GM12892 (cell line): ENCODE results near the gene PPIG. TPM values are rescaled to one million over a fixed set of nuclear protein-coding genes. Genes with fewer than 3 reads are reported as not detected.
A peak's percentile ranks its signal among the peaks of the same experiment; 100 is the strongest.
"Not testable (repeated sequence)": the region's sequence is repeated elsewhere in the genome, so short reads cannot be mapped to it uniquely, and the experiment has no call there.

ENCODE experiments used
- DNase-seq: peaks from one replicate; pipeline ENCODE4 v3.0.0; 2011; ENCODE audit not compliant: insufficient read length
- FAIRE-seq: peaks from 2 replicates; lab custom pipeline; 2011; peaks lifted over from hg19 to GRCh38; lab: Jason Lieb, UNC
- POLR2A ChIP-seq: IDR thresholded peaks from 2 replicates; pipeline ENCODE4 v1.6.1; 2011; ENCODE audit warnings: low read depth, low read length, control low read depth
- POLR2AphosphoS5 ChIP-seq: IDR thresholded peaks from 2 replicates; pipeline ENCODE4 v1.6.1; 2011; ENCODE audit warnings: low read depth, low read length, control low read depth
- TAF1 ChIP-seq: IDR thresholded peaks from 2 replicates; pipeline ENCODE4 v1.6.1; 2011; ENCODE audit warnings: low read depth, mild to moderate bottlenecking, control low read depth, low read length, borderline replicate concordance
- polyA plus RNA-seq: library from polyadenylated mRNA; unstranded; fragments of >200 nt; gene quantifications from one replicate; pipeline ENCODE4 v1.2.1, GENCODE V29; 2012; ENCODE audit warnings: missing spikeins, inconsistent platforms; ENCODE audit not compliant: missing spikeins

Gene PPIG
- polyA plus RNA-seq = 64.9 TPM

- peak; percentile 75 for DNase-seq
- FAIRE-seq = peak; percentile 98
- TF ChIP-seq POLR2A = peak; percentile 88; the same call in 1 of the 2 replicates
- TF ChIP-seq TAF1 = peak; percentile 90
- peak; percentile 81 for TF ChIP-seq POLR2AphosphoS5
Observed at GRCh38 chr2:169584005-169584877, at the start of gene PPIG. PPIG (plus strand) TSS chr2:169584351; CDS start chr2:169604042, 19,691 bp downstream.

GRCh38 chr2:169539460-169539859 is 44.7 kb upstream of the PPIG start:
- not testable (repeated sequence) for FAIRE-seq, DNase-seq

DNA sequence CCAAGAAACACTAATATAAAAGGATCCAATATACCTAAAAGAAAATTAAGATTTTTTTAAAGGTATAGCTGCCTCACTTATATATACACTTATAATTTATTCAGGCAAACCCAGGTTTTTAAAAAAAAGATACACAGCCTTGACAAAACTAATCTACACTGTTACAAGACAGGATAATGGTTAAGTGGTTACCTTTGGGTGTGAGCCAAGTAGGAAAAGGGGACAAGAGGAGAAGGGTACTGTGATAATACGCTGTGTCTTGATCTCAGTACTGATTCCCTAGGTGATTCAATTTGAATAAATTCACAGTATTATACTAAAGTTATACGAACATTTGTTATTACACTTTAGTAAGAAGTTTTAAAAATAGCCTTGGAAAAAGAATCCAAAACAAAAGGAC is 44.0 kb upstream of the PPIG start:
- TF ChIP-seq TAF1 (no peak), POLR2A (no peak), POLR2AphosphoS5 (no peak)
- FAIRE-seq (no peak), DNase-seq (no peak)

DNA sequence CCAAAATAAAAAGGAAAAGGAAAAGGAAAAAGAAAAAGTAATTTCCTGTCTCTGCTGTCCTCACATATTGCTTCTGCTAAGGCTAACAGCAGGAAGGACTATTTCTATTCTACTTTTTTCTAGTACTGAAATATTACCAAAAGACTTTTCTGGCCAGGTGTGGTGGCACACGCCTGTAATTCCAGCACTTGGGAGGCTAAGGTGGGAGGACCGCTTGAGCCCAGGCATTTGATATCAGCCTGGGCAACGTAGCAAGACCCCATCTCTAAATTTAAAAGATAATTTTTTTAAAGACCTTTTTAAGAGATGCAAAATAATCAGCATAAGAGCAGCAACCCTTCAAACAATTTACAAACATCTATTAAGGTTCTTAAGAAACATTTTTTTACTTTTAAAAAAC is 41.7 kb upstream of the PPIG start:
- FAIRE-seq (no peak), DNase-seq (no peak)
- TF ChIP-seq POLR2A (no peak), POLR2AphosphoS5 (no peak), TAF1 (no peak)

DNA sequence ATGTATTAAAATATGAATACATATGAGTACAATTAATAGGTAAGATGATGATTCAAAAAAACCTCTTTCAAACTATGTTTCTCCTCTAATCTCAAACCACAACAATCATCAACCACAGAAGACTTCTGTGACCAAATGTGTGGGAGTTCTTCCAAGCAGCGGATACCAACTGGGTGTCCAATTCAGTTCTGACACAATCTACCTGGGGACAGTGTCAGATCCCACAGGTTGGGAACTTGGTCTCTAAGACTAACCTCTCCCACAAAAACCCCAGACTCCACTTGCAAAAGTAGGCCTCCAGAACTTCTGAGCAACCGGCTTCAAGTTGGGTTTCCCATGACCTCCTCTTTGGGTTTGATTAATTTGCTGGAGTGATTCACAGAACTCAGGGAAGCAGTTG is 37.4 kb upstream of the PPIG start:
- TF ChIP-seq TAF1 = no peak
- no peak for TF ChIP-seq POLR2AphosphoS5
- TF ChIP-seq POLR2A = no peak
- FAIRE-seq (no peak), DNase-seq (no peak)

GRCh38 chr2:169561364-169561763 is 22.8 kb upstream of the PPIG start:
- no peak for DNase-seq
- FAIRE-seq = no peak
- TF ChIP-seq POLR2AphosphoS5 = no peak
- no peak for TF ChIP-seq POLR2A
- no peak for TF ChIP-seq TAF1

DNA sequence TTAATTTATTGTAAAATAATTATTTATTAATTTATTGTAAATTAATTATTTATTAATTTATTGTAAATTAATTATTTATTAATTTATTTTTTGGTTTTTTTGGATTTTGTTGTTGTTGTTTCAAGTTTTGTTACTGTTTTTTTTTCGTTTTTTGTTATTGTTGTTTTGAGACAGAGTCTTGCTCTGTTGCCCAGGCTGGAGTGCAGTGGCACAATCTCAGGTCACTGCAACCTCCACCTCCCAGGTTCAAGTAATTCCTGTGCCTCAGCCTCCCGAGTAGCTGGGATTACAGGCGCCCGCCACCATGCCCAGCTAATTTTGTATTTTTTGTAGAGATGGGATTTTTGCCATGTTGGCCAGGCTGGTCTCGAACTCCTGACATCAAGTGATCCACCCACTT is 22.1 kb upstream of the PPIG start:
- not testable (repeated sequence) for DNase-seq, FAIRE-seq

- TF ChIP-seq TAF1 (no peak), POLR2A (no peak), POLR2AphosphoS5 (no peak)
- FAIRE-seq = no peak
- DNase-seq = no peak
Observed at GRCh38 chr2:169562519-169562918, 21.6 kb upstream of the PPIG start.

DNA sequence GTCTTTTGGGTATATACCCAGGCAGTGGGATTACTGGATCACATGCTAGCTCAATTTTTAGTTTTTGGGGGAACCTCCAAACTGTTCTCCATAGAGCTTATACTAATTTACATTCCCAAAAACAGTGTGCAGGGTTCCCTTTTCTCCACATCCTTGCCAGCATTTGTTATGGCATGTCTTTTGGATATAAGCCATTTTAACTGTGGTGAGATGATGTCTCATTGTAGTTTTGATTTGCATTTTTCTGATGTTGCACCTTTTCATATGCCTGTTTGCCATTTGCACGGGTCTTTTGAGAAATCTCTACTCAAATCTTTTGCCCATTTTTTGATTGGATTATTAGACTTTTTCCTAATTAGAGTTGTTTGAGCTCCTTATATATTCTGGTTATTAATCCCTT is 18.5 kb upstream of the PPIG start:
- no peak for TF ChIP-seq POLR2A
- no peak for TF ChIP-seq POLR2AphosphoS5
- TF ChIP-seq TAF1 = no peak
- FAIRE-seq (no peak), DNase-seq (no peak)

DNA sequence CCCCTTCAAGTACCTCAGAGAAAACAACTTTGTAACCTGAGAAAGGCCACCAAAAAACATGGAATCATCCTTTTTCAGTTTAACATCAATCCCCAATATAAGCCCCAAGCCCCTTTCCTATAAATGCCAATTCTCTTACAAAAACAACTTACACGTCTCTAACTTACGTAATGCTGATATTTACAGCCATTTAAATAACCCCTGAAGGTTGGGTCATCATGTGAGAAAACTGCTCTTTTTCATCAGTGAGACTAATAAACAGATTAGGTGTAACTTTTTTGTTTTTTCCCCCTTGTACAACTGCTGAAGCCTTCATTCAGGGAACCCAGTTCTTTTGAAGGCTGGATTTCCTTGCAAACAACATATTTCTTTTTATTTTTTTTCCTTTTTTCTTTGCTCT is 14.2 kb upstream of the PPIG start:
- no peak for TF ChIP-seq TAF1
- TF ChIP-seq POLR2A = no peak
- TF ChIP-seq POLR2AphosphoS5 = no peak
- DNase-seq = no peak
- FAIRE-seq = no peak

DNA sequence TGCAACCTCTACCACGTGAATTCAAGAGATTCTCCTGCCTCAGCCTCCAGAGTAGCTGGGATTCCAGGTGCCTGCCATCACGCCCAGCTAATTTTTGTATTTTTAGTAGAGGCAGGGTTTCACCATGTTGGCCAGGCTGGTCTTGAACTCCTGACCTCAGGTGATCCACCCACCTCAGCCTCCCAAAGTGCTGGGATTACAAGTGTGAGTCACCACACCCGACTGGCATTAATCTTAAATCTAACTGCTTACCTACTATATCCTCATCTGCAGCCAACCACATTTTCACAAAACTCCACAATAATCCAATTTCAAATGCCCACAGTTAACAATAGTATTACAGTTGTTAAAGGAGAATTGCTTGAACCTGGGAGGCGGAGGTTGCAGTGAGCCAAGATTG is 13.4 kb upstream of the PPIG start:
- not testable (repeated sequence) for FAIRE-seq, DNase-seq

DNA sequence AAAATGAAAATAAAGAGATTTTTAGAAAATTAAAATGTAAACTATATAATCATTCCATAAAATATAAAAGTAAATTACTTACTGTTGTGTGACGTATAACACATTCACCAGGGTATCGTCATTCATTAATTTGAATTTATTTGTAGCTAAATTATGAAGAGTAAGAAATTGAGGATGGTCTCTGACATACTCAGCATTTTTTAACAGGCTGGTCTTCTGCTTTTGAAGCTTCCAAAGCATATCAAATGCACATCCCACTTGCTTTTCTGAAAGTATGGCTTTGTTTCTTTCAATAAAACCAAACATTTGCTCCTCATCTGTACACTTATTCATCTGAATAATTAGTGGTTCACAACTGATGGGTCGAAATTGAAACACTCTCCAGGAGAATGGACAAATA is 12.6 kb upstream of the PPIG start:
- TF ChIP-seq POLR2A (no peak), TAF1 (no peak), POLR2AphosphoS5 (no peak)
- no peak for FAIRE-seq
- DNase-seq = no peak

GRCh38 chr2:169572189-169572588 is 12.0 kb upstream of the PPIG start:
- FAIRE-seq = no peak
- TF ChIP-seq POLR2A = no peak
- no peak for TF ChIP-seq TAF1
- TF ChIP-seq POLR2AphosphoS5 = no peak
- DNase-seq = no peak

GRCh38 chr2:169572821-169573159 is 11.4 kb upstream of the PPIG start:
- TF ChIP-seq TAF1 = no peak
- no peak for DNase-seq
- FAIRE-seq = no peak
